ENCODE data around the gene PABPC1L. TPM values are rescaled to one million over a fixed set of nuclear protein-coding genes. Genes with fewer than 3 reads are reported as not detected.

The PABPC1L gene
- total RNA-seq, 1 experiment from 2014 or later: 83.5 TPM

DNA sequence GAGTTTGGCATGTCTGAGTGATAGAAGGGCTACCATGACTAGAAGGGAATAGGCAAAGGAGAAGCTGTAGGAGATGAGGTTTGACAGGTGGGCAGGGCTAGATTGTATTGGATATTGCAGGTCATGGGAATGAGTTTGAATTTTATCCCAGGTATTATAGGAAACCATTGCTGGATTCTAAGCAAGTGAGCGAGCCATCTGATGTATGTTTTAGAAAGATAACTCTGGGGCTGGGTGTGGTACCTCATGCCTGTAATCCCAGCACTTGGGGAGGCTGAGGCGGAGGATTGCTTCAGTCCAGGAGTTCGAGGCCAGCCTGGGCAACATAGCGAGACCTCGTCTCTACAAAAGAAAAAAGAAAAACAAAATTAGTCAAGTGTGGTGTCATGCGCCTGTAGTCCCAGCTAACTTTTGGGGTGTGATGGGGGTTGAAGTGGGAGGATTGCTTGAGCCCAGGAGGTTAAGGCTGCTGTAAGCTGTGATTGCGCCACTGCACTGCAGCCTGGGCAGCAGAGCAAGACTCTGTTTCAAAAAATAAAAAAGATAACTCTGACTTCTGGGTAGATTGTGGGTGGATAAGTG is 73.3 kb downstream of the PABPC1L start:
- Histone ChIP-seq H3K9ac (ENCODE audit: extremely low read depth, insufficient read length, low read length) (no peak overlapping the region), H2BK20ac (ENCODE audit: low read depth, low read length, poor library complexity, severe bottlenecking) (no peak overlapping the region), H2BK5ac (ENCODE audit: insufficient read length, low read length) (no peak overlapping the region), H2AK5ac (ENCODE audit: insufficient read length, low read length) (no peak overlapping the region), H2BK120ac (ENCODE audit: low read depth, low read length, poor library complexity, severe bottlenecking) (no peak overlapping the region), H3K79me1 (ENCODE audit: insufficient read depth, low read depth, low read length, poor library complexity, severe bottlenecking) (no peaks in the 10 kb centered on the region), H3K56ac (ENCODE audit: insufficient read length, low read depth, low read length) (no peak overlapping the region), H3K23ac (ENCODE audit: insufficient read length, low read depth, low read length) (no peak overlapping the region), H3K4ac (ENCODE audit: low read depth, low read length) (no peak overlapping the region), H3K79me2 (ENCODE audit: insufficient read depth, low read length) (no peaks in the 10 kb centered on the region), H3K23me2 (ENCODE audit: insufficient read length, low read depth, low read length, poor library complexity, severe bottlenecking) (no peaks in the 10 kb centered on the region), H4K91ac (ENCODE audit: insufficient read length, low read depth, low read length) (no peak overlapping the region), H4K20me1 (ENCODE audit: control insufficient read depth, insufficient read depth, insufficient read length) (no peaks in the 10 kb centered on the region), H3K4me1 (ENCODE audit: insufficient read depth, low read length) (no peaks in the 10 kb centered on the region), H4K5ac (ENCODE audit: insufficient read length, low read depth, low read length) (no peak overlapping the region), H3K27ac (ENCODE audit: insufficient read length, low read depth, low read length) (no peak overlapping the region), H3K4me2 (ENCODE audit: insufficient read depth, insufficient read length, low read length) (no peak overlapping the region), H2BK15ac (ENCODE audit: low read depth, low read length) (no peak overlapping the region), H3K9me3 (ENCODE audit: control insufficient read depth, low read depth, low read length) (no peaks in the 10 kb centered on the region), H2BK12ac (ENCODE audit: insufficient read length, low read depth, low read length) (no peak overlapping the region), H3K14ac (ENCODE audit: insufficient read depth, low read length) (no peak overlapping the region), H3K27me3 (ENCODE audit: insufficient read depth, low read length) (no peaks in the 10 kb centered on the region), H3K18ac (ENCODE audit: insufficient read length, low read depth, low read length) (no peak overlapping the region), H2AFZ (ENCODE audit: low read length) (no peak overlapping the region), H4K8ac (replicated peaks; ENCODE audit: insufficient read length, low read depth, low read length) (no peak overlapping the region), H3T11ph (ENCODE audit: low read length) (no peak overlapping the region)
- no CpG with 5 or more reads among the region's 7 CpGs for WGBS (ENCODE audit: extremely low coverage, insufficient read length, low lambda C conversion rate)
- H3K9me3 Mint-ChIP-seq: no peaks in the 10 kb centered on the region
- no peak for DNase-seq
- no peaks in the 10 kb centered on the region for H3K27me3 Mint-ChIP-seq (ENCODE audit: low read depth)
- no peak overlapping the region for H3K4me3 Mint-ChIP-seq
- H3K36me3 Mint-ChIP-seq (ENCODE audit: insufficient read depth in 1 of 3, low read depth in 3 of 3): peaks cover 7 to 69% (median 50%) of the 10 kb centered on the region in 3 experiments; a peak in 6 of 7 replicates
- H3K4me1 Mint-ChIP-seq: no peaks in the 10 kb centered on the region
- TF ChIP-seq, protein P1, sequence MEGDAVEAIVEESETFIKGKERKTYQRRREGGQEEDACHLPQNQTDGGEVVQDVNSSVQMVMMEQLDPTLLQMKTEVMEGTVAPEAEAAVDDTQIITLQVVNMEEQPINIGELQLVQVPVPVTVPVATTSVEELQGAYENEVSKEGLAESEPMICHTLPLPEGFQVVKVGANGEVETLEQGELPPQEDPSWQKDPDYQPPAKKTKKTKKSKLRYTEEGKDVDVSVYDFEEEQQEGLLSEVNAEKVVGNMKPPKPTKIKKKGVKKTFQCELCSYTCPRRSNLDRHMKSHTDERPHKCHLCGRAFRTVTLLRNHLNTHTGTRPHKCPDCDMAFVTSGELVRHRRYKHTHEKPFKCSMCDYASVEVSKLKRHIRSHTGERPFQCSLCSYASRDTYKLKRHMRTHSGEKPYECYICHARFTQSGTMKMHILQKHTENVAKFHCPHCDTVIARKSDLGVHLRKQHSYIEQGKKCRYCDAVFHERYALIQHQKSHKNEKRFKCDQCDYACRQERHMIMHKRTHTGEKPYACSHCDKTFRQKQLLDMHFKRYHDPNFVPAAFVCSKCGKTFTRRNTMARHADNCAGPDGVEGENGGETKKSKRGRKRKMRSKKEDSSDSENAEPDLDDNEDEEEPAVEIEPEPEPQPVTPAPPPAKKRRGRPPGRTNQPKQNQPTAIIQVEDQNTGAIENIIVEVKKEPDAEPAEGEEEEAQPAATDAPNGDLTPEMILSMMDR (conservative IDR thresholded peaks at IDR 0.05): no peak
- H3K27ac Mint-ChIP-seq: no peak overlapping the region; a peak in 1 of 7 replicates
